K562 (cell line): ENCODE data around the gene PLXND1. TPM values are rescaled to one million over a fixed set of nuclear protein-coding genes. Genes with fewer than 3 reads are reported as not detected.
"Not testable (repeated sequence)": the region's sequence is repeated elsewhere in the genome, so short reads cannot be mapped to it uniquely, and the experiment has no call there.

ENCODE experiments used
- ATAC-seq: fragments of 200-7000 bp; cut with Tn5 transposase; 3 replicates; pipeline ENCODE4 v1.9.1; 2020; ENCODE audit warnings: moderate library complexity
- BruUV-seq: library from RNA; stranded (reverse); fragments of 400-500 nt; replicated peaks from 2 replicates; lab custom pipeline; 2021; lab: Mats Ljungman, UMichigan
- CTCF ChIA-PET: fragments of 300-600 bp; formaldehyde crosslinking; extraction: SDS; loops from one replicate; lab custom pipeline; 2021; ENCODE audit warnings: low intra/inter-chr PET ratio; lab: Yijun Ruan, JAX
- POLR2A ChIA-PET: fragments of 300-600, 350-650 bp; sonication (Branson Sonifier 250); formaldehyde crosslinking; extraction: SDS; loops from one replicate; lab custom pipeline; 2021; ENCODE audit warnings: antibody characterized with exemption, inconsistent platforms; lab: Yijun Ruan, JAX
- DNase-seq, 4 experiments: peaks; one replicate each; pipeline versions ENCODE4 v3.0.0 to v3.0.0-alpha.2; 2011 to 2018; ENCODE audit warnings: low spot score in 3 of 4, mixed read lengths in 3 of 4; ENCODE audit errors: extremely low read depth in 1 of 4
- FAIRE-seq: peaks from 2 replicates; lab custom pipeline; 2011; peaks lifted over from hg19 to GRCh38; lab: Jason Lieb, UNC
- H2AFZ ChIP-seq: 2 replicates; pipeline ENCODE4 v1.6.0; 2011; ENCODE audit warnings: low read depth, low read length, control low read depth, inconsistent platforms
- H3K27ac ChIP-seq: fragments of 200-600 bp; 3 replicates; pipeline ENCODE4 v1.8.0; 2011; ENCODE audit warnings: low read depth, mild to moderate bottlenecking, control low read depth, inconsistent platforms, low read length, moderate library complexity, mixed read lengths; ENCODE audit errors: extremely low read depth
- H3K27me3 ChIP-seq, 2 experiments: fragments of 300-600 bp in 1 of 2; 2 replicates in 1 of 2; 3 replicates in 1 of 2; pipeline versions ENCODE4 v1.6.0 to v1.8.0; 2011; ENCODE audit warnings: inconsistent platforms in 2 of 2, low read length in 2 of 2, mild to moderate bottlenecking in 1 of 2, mixed read lengths in 1 of 2, moderate library complexity in 1 of 2; ENCODE audit not compliant: control insufficient read depth in 2 of 2, insufficient read depth in 2 of 2
- H3K36me3 ChIP-seq: fragments of 300-600 bp; 3 replicates; pipeline ENCODE4 v1.8.0; 2011; ENCODE audit warnings: mild to moderate bottlenecking, low read length, inconsistent platforms; ENCODE audit not compliant: control insufficient read depth, insufficient read depth
- H3K4me1 ChIP-seq, 2 experiments: fragments of 200-600 bp in 1 of 2; replicated peaks in 1 of 2; 2 replicates in 1 of 2; 3 replicates in 1 of 2; pipeline versions ENCODE4 v1.5.1 to v1.8.0; 2011; ENCODE audit warnings: inconsistent platforms in 2 of 2, low read length in 2 of 2, mild to moderate bottlenecking in 1 of 2, mixed read lengths in 1 of 2, moderate library complexity in 1 of 2; ENCODE audit not compliant: control insufficient read depth in 2 of 2, insufficient read depth in 2 of 2
- H3K4me2 ChIP-seq: 2 replicates; pipeline ENCODE4 v1.6.1; 2011; ENCODE audit warnings: low read length, control low read depth, inconsistent platforms, mixed read lengths; ENCODE audit not compliant: insufficient read depth
- H3K4me3 ChIP-seq: fragments of 200-600 bp; sonication (generic), shearing (Covaris generic); 2 replicates; pipeline ENCODE4 v1.5.1; 2016; ENCODE audit warnings: control low read depth, inconsistent platforms
- H3K79me2 ChIP-seq: fragments of 200-600 bp; 3 replicates; pipeline ENCODE4 v1.8.0; 2011; ENCODE audit warnings: low read length, inconsistent platforms; ENCODE audit not compliant: control insufficient read depth, insufficient read depth
- H3K9ac ChIP-seq, 2 experiments: 2 replicates each; pipeline versions ENCODE4 v1.6.0 to v1.6.1; 2011; ENCODE audit warnings: low read depth in 2 of 2, low read length in 2 of 2, control low read depth in 1 of 2, inconsistent platforms in 1 of 2, mild to moderate bottlenecking in 1 of 2, mixed read lengths in 1 of 2; ENCODE audit not compliant: insufficient read depth in 1 of 2
- H3K9me1 ChIP-seq: one replicate; pipeline ENCODE4 v1.6.0; 2011; ENCODE audit warnings: inconsistent platforms, mild to moderate bottlenecking, low read length, moderate library complexity; ENCODE audit not compliant: control insufficient read depth, insufficient read depth
- H3K9me3 ChIP-seq: replicated peaks from 2 replicates; pipeline ENCODE4 v1.5.1; 2011; ENCODE audit warnings: low read depth, low read length, inconsistent platforms; ENCODE audit not compliant: control insufficient read depth, insufficient read depth
- H4K20me1 ChIP-seq: replicated peaks from 2 replicates; pipeline ENCODE4 v1.6.1; 2011; ENCODE audit warnings: low read length, inconsistent platforms, mixed read lengths; ENCODE audit not compliant: control insufficient read depth, insufficient read depth
- WGBS: fragments of 100-300 bp; shearing (Covaris generic); methylation state at CpG from one replicate; pipeline ENCODE4 v1.1.6; 2016; ENCODE audit warnings: low coverage, mixed read lengths; ENCODE audit not compliant: insufficient coverage; ENCODE audit errors: missing lambda C conversion rate; 5-methylcytosine and 5-hydroxymethylcytosine counted together
- in situ Hi-C: fragments of 300-500 bp; cut with MboI; formaldehyde crosslinking; loops from 4 replicates; pipeline ENCODE4 v1.15.0; 2018; ENCODE audit warnings: inconsistent platforms, mixed read lengths
- intact Hi-C: fragments of 100-400 bp; cut with micrococcal nuclease; formaldehyde crosslinking; loops from 2 replicates; pipeline ENCODE4 v1.14.2; 2022
- polyA plus RNA-seq, 8 experiments: library from polyadenylated mRNA; depleted of rRNA in 4 of 8; stranded (reverse) in 5 of 8; unstranded in 3 of 8; fragments of >200 nt; fragmentation: Nextera tagmentation in 2 of 8; fragmentation: Illumina TruSeq in 1 of 8; extraction: Ambion mirVana in 2 of 8; extraction: Trizol in 1 of 8; gene quantifications; 2 replicates each; pipeline versions ENCODE4 v1.2.1 to v1.2.3, GENCODE V29; 2011 to 2014; ENCODE audit warnings: inconsistent platforms in 1 of 8, missing spikeins in 1 of 8
- total RNA-seq, 7 experiments: library from RNA; depleted of rRNA in 6 of 7; stranded (reverse); fragments of >200 nt in 6 of 7; fragmentation: Illumina TruSeq in 2 of 7; extraction: Trizol in 2 of 7; gene quantifications; 2 replicates each; pipeline versions ENCODE4 v1.2.1 to v1.2.3, GENCODE V29; 2011 to 2021; ENCODE audit warnings: low replicate concordance in 1 of 7

PLXND1 gene
- total and polyA plus RNA-seq, 9 of the 15 experiments (the other 6 are each of a cell fraction or from before 2014, with no cell fraction given): 0.34 to 28.8 (median 14.0) TPM

- ATAC-seq, H3K9ac ChIP-seq, H3K9me1 ChIP-seq, H3K79me2 ChIP-seq, H3K4me1 ChIP-seq, in situ Hi-C loops, H3K9me3 ChIP-seq, FAIRE-seq, H3K36me3 ChIP-seq, DNase-seq, H3K27ac ChIP-seq, BruUV-seq, CTCF ChIA-PET, intact Hi-C loops, H3K4me2 ChIP-seq, H3K4me3 ChIP-seq, POLR2A ChIA-PET, H3K27me3 ChIP-seq, H4K20me1 ChIP-seq, H2AFZ ChIP-seq: not testable (repeated sequence)
- 0% methylated on average over 3 of the region's 10 CpGs for WGBS
Measured at GRCh38 chr3:129641567-129642260, 35.2 kb upstream of the PLXND1 start.

GRCh38 chr3:129640985-129641384 lies 34.5 kb upstream of the PLXND1 start:
- H3K79me2 ChIP-seq, H3K27me3 ChIP-seq, FAIRE-seq, H3K9me3 ChIP-seq, H3K9ac ChIP-seq, H4K20me1 ChIP-seq, ATAC-seq, H3K4me1 ChIP-seq, CTCF ChIA-PET, H3K4me2 ChIP-seq, in situ Hi-C loops, BruUV-seq, H3K9me1 ChIP-seq, H3K4me3 ChIP-seq, H3K36me3 ChIP-seq, H2AFZ ChIP-seq, H3K27ac ChIP-seq, DNase-seq, intact Hi-C loops: not testable (repeated sequence)
- POLR2A ChIA-PET: interaction anchor here (0.7 kb wide), 1 partner anchor 204 kb away, joined by 3 read pairs; no protein-coding TSS in a partner anchor
- WGBS: 13% methylated on average over 6 of the region's 7 CpGs
